ENCODE data around the gene GLCE.

The GLCE gene

DNA sequence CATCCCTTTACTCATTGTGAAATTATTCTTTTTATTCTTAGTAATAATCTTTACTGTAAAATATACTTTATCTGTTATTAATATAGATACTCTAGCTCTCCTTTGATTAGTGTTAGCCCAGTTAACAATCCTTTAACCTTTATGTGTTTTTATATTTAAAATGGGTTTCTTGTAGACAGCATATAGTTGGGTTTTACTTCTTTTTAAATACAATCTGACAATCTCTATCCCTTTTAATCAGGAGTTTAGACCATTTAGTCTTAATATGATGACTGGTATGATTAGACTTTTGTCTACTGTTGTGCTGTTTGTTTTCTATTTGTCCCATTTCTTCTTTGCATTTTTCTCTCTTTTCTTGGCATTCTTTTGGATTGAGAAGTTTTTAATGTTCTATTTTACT is 30.1 kb downstream of the GLCE start:
- no peak for DNase-seq (ENCODE audit: low read depth in 2 of 2)
- H3K4me3 ChIP-seq (replicated peaks in 1 of 2; ENCODE audit: low read depth in 2 of 2, low read length in 2 of 2), result no peak overlapping the region
- TF ChIP-seq, protein P1, sequence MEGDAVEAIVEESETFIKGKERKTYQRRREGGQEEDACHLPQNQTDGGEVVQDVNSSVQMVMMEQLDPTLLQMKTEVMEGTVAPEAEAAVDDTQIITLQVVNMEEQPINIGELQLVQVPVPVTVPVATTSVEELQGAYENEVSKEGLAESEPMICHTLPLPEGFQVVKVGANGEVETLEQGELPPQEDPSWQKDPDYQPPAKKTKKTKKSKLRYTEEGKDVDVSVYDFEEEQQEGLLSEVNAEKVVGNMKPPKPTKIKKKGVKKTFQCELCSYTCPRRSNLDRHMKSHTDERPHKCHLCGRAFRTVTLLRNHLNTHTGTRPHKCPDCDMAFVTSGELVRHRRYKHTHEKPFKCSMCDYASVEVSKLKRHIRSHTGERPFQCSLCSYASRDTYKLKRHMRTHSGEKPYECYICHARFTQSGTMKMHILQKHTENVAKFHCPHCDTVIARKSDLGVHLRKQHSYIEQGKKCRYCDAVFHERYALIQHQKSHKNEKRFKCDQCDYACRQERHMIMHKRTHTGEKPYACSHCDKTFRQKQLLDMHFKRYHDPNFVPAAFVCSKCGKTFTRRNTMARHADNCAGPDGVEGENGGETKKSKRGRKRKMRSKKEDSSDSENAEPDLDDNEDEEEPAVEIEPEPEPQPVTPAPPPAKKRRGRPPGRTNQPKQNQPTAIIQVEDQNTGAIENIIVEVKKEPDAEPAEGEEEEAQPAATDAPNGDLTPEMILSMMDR (IDR thresholded peaks at IDR 0.05; ENCODE audit: low read depth, low read length), result no peak

DNA sequence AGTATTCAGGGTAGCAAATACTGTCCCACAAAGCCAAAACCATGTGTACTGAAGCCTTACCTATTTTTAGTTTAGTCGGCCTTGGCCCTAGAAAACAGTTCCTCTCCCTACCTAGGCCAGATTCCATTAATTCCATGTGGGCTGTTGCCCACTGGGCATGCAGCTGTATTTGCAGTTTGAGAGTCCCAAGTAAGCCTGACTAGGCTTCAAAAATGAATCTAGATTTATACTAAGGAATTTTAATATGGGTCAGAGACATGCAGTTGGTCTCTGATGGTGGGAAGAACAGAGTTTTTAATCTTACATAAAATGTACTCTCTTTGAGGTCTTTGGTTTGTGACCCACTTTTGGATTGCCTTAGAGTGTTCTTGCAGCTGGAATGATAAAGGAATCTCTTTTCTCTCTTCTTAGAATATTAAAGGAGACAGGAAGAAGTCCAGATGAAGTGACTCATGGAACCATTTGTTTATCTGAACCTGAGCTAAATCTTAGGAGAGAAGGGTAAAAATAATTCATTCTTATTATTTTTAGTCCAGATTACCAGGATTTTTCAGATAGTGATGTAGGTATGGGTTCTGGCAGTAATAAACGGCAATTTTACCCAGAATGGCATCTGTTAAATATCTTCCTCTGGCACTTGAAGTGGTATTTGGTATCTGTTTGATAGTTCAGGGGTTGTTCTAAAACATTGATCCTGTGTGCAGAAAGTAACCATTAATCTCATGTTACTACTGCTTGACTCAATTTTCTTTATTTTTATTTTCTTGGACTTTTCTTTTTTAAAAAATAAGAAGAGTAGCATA is 33.8 kb downstream of the GLCE start:
- no peak overlapping the region for H3K4me3 ChIP-seq (replicated peaks in 1 of 2; ENCODE audit: low read depth in 2 of 2, low read length in 2 of 2)
- TF ChIP-seq, protein P1 (IDR thresholded peaks at IDR 0.05; ENCODE audit: low read depth, low read length), result no peak
- peak; percentile 29 to 38 for DNase-seq (ENCODE audit: low read depth in 2 of 2)

DNA sequence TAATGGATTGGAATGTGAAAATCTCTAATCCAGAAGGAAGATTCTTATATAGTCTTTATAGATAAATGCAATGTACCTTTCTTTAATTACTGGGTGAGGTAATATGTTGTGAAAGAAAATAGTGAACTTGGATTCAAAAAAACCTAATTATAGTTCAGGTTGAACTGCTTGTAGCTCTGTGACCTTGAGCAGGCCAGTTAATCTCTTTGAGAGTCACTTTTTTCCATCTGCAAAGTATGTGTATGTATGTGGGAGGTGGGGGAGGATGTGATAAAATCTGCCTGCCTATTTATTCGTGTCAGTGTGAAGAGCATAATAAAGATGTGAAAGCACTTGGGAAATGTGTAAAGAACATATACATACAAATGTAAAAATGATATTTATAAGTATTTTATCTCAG is 34.4 kb downstream of the GLCE start:
- peak in 1 of 2 donors; percentile 11 for DNase-seq (ENCODE audit: low read depth in 2 of 2)
- TF ChIP-seq, protein P1 (IDR thresholded peaks at IDR 0.05; ENCODE audit: low read depth, low read length), result no peak
- no peak overlapping the region for H3K4me3 ChIP-seq (replicated peaks in 1 of 2; ENCODE audit: low read depth in 2 of 2, low read length in 2 of 2)

DNA sequence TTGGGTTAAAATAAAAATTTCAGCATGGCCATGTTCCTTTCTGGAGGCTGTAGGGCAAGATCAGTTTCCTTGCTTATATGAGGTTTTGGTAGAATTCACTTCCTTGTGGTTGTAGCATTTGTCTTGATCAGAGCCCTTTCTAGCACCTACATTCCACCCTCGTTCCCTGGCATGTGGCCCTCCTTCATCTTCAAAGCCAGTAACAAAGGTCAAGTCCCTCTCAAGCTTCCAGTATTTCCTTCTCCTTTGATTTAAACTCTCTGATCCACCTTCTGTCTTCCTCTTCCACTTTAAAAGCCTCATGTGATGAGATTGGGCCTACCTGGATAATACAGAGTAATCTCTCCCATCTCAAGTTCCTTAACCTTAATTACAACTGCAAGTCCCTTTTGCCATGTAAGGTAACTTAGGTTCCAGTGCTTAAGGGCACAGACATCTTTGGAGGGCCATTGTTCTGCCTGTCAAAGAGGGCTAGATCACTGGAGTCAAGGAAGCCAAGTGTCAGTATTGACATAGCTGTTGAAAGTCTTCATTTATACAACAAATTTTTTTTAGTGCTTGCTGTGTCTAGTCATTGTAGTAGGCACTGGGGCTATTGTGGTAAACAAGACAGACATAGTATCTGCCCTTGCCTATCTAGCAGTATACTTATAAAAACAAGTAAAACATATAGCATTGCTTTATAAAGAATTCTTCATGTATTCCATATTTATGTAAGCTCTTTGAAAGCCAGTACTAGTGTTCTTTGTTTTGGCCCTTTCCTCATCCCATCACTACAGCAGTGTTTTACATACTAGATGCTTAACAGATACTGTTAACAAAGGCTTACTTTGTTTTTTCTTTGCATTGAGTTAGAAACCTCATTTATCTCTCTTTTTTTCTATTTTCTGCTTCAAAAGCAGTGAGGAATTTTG is 40.7 kb downstream of the GLCE start:
- no peak overlapping the region for H3K4me3 ChIP-seq (replicated peaks in 1 of 2; ENCODE audit: low read depth in 2 of 2, low read length in 2 of 2)
- TF ChIP-seq, protein P1 (IDR thresholded peaks at IDR 0.05; ENCODE audit: low read depth, low read length), result no peak
- DNase-seq (ENCODE audit: low read depth in 2 of 2), result no peak

DNA sequence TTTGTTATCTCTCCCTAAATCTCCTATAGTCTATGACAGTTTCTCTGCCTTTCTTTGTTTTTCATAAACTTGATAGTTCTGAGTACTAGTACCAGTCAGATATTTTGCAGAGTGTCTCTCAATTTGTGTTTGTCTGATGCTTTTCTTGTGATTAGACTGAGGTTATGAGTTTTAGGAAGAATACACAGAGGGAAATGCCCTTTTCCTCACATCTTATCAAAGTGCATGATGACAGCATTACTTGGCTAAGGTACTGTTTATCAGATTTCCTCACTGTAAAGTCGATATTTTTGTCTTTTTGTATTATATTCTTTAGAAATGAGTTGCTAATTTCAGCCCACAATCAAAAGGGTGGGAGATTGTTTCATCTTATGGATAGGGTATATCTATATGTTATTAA is 45.6 kb downstream of the GLCE start:
- DNase-seq (ENCODE audit: low read depth in 2 of 2), result no peak
- TF ChIP-seq, protein P1 (IDR thresholded peaks at IDR 0.05; ENCODE audit: low read depth, low read length), result no peak
- no peak overlapping the region for H3K4me3 ChIP-seq (replicated peaks in 1 of 2; ENCODE audit: low read depth in 2 of 2, low read length in 2 of 2)

DNA sequence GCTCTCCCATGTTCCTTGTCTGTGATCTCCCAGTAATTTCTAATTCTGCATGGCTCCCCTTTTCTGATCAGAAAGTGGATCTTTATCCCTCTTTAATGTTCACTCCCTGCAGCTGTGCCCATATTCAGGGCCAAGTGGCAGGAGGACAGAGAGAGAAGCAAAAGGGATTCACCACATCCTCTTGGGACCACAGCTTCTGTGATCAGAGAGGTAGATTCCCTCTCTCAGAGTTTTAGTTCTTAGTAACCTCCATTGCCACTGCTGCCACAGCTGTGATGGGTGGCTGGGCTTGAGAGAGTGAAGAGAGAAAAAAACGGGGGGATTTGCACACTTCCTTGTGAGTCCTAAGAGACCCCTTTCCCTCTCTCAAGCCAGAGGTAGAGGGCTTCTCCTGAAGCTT is 49.2 kb downstream of the GLCE start:
- DNase-seq (ENCODE audit: low read depth in 2 of 2), result no peak
- H3K4me3 ChIP-seq (replicated peaks in 1 of 2; ENCODE audit: low read depth in 2 of 2, low read length in 2 of 2), result no peak overlapping the region
- TF ChIP-seq, protein P1 (IDR thresholded peaks at IDR 0.05; ENCODE audit: low read depth, low read length), result no peak
